Pulmonary artery endothelial cell (primary cell): ENCODE measurements around the gene TNNT1. TPM values are rescaled to one million over a fixed set of nuclear protein-coding genes. Genes with fewer than 3 reads are reported as not detected.

Source experiments
- DNase-seq: peaks from one replicate; pipeline ENCODE4 v3.0.0-alpha.2; 2011; ENCODE audit warnings: low read depth, low spot score
- total RNA-seq: library from RNA; depleted of rRNA; stranded (reverse); fragments of >200 nt; gene quantifications from 2 replicates; pipeline ENCODE4 v1.2.3, GENCODE V29; 2014

The TNNT1 gene
- total RNA-seq, 1 donor from 2014 or later = 2.3 TPM

GRCh38 chr19:55145232-55145631 lies 3.8 kb downstream of the TNNT1 start:
- DNase-seq = no peak

- no peak for DNase-seq
These were observed 7.3 kb downstream of the TNNT1 start for GRCh38 chr19:55141696-55142095.

- no peak for DNase-seq
These were observed 11.1 kb downstream of the TNNT1 start for GRCh38 chr19:55137915-55138314.

- no peak for DNase-seq
These were observed 12.5 kb downstream of the TNNT1 start for GRCh38 chr19:55136399-55137102.

- no peak for DNase-seq
These were observed 14.3 kb downstream of the TNNT1 start for GRCh38 chr19:55134736-55135135.

GRCh38 chr19:55133639-55134444 lies 15.2 kb downstream of the TNNT1 start:
- no peak for DNase-seq

- no peak for DNase-seq
These were observed 16.4 kb downstream of the TNNT1 start for GRCh38 chr19:55132453-55133129.

- no peak for DNase-seq
These were observed 17.6 kb downstream of the TNNT1 start for GRCh38 chr19:55131421-55131820.

GRCh38 chr19:55119053-55119452 lies 30.0 kb downstream of the TNNT1 start:
- no peak for DNase-seq

GRCh38 chr19:55118401-55118991 lies 30.5 kb downstream of the TNNT1 start:
- no peak for DNase-seq

- DNase-seq = peak; percentile 97
These were observed 31.2 kb downstream of the TNNT1 start for GRCh38 chr19:55117663-55118391.

GRCh38 chr19:55116859-55117662 lies 31.9 kb downstream of the TNNT1 start, which contains the start of gene PPP1R12C:
TSS of gene PPP1R12C (minus strand) at chr19:55117637. CDS start at chr19:55117543, 94 bp downstream.
- no peak for DNase-seq

- DNase-seq = no peak
These were observed 32.7 kb downstream of the TNNT1 start for GRCh38 chr19:55116232-55116858.

GRCh38 chr19:55115446-55116065 lies 33.5 kb downstream of the TNNT1 start:
- no peak for DNase-seq

- DNase-seq = no peak
These were observed 34.4 kb downstream of the TNNT1 start for GRCh38 chr19:55114566-55115145.

GRCh38 chr19:55113570-55114039 lies 35.4 kb downstream of the TNNT1 start:
- peak; percentile 79 for DNase-seq

- no peak for DNase-seq
These were observed 36.0 kb downstream of the TNNT1 start for GRCh38 chr19:55112777-55113569.

GRCh38 chr19:55112246-55112776 lies 36.7 kb downstream of the TNNT1 start:
- no peak for DNase-seq
